DMS 273 (cell line): ENCODE data around the gene ALAS2.
"Not testable (repeated sequence)": the region's sequence is repeated elsewhere in the genome, so short reads cannot be mapped to it uniquely, and the experiment has no call there.

Experiments
- DNase-seq: peaks from one replicate; lab custom pipeline; 2025; ENCODE audit not compliant: unreplicated experiment; lab: John Stamatoyannopoulos, UW

Gene ALAS2

GRCh38 chrX:55030271-55031205, at the start of gene ALAS2:
Gene ALAS2, minus strand, starts transcription at chrX:55030977. Its CDS starts 4,977 bp downstream, at chrX:55026000.
- DNase-seq = no peak

- DNase-seq = no peak
Observed at GRCh38 chrX:55074851-55075467, 44.2 kb upstream of the ALAS2 start, which contains the start of gene PAGE2B. Gene PAGE2B, plus strand, starts transcription at chrX:55075030. Its CDS starts 1,012 bp downstream, at chrX:55076042.

GRCh38 chrX:55072286-55072685, 41.5 kb upstream of the ALAS2 start:
- DNase-seq = no peak

- not testable (repeated sequence) for DNase-seq
Observed at GRCh38 chrX:55067180-55067579, 36.4 kb upstream of the ALAS2 start.

GRCh38 chrX:55057675-55058249, 27.0 kb upstream of the ALAS2 start:
- DNase-seq = peak; percentile 64

- peak; percentile 35 for DNase-seq
Observed at GRCh38 chrX:55056820-55057674, 26.3 kb upstream of the ALAS2 start.

- not testable (repeated sequence) for DNase-seq
Observed at GRCh38 chrX:55050599-55050998, 19.8 kb upstream of the ALAS2 start.

GRCh38 chrX:55041514-55041913, 10.7 kb upstream of the ALAS2 start:
- no peak for DNase-seq

GRCh38 chrX:55039471-55039870, 8.7 kb upstream of the ALAS2 start:
- DNase-seq = no peak

- no peak for DNase-seq
Observed at GRCh38 chrX:55033429-55033828, 2.7 kb upstream of the ALAS2 start.

GRCh38 chrX:55029291-55029690, 1.5 kb downstream of the ALAS2 start:
- no peak for DNase-seq

- no peak for DNase-seq
Observed at GRCh38 chrX:55028611-55029010, 2.2 kb downstream of the ALAS2 start.

- DNase-seq = no peak
Observed at GRCh38 chrX:55028040-55028439, 2.7 kb downstream of the ALAS2 start.

GRCh38 chrX:55026840-55027239, 3.9 kb downstream of the ALAS2 start:
- DNase-seq = no peak

GRCh38 chrX:55026143-55026542, 4.6 kb downstream of the ALAS2 start:
- no peak for DNase-seq

GRCh38 chrX:55014897-55015299, 15.9 kb downstream of the ALAS2 start:
- no peak for DNase-seq

GRCh38 chrX:55011294-55011693, 19.5 kb downstream of the ALAS2 start:
- DNase-seq = peak; percentile 24

GRCh38 chrX:55008571-55009358, 22.0 kb downstream of the ALAS2 start:
- no peak for DNase-seq

- no peak for DNase-seq
Observed at GRCh38 chrX:55007656-55008055, 23.1 kb downstream of the ALAS2 start.
